A172 (cell line): ENCODE data around the gene KIF1C. TPM values are rescaled to one million over a fixed set of nuclear protein-coding genes. Genes with fewer than 3 reads are reported as not detected.

ENCODE experiments used
- DNase-seq: peaks from one replicate; pipeline ENCODE4 v3.0.0-alpha.2; 2015; ENCODE audit warnings: low spot score
- total RNA-seq: library from RNA; depleted of rRNA; stranded (reverse); fragments of >200 nt; shearing (Covaris generic); gene quantifications from 2 replicates; pipeline ENCODE4 v1.2.3, GENCODE V29; 2014; rRNA removed

The KIF1C gene
- total RNA-seq: 123 and 125 TPM in 2 replicates

DNA sequence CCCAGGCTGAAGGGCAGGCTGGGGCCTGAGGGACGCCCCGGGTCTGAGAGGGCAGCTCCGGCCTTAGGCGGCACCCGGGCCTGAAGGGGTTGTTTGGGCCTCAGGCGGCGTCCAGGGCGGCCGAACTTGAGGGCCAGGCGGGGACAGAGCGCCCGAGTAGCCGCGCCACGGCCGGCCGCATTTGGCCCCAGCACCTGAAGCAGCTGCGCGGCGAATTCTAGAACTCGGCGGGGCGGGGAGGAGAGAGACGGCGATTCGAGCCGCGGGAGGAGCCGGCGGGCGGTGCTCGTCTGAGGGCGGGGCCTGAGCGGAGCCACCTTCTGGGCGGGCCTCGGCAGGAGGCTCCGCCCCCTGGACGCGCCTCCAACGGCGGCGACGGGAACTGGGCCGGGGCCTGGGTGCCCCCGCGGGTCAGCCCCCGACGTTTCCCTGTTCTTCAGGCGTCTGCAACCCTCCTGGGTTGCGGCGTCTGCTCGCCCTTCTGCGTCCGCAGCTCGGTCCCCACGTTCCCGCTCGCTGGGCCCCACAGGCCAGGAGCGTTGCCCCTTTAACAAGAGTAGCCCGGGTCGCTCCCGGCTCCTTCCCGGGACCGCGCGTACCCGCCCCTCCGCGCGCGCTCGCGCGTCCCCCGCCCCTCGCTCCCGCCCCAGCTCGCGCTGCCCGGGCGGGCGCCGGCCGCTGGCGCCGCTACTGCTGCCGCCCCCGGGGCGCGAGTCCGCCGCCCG, at the start of gene KIF1C, which contains the start of gene INCA1:
Gene KIF1C (plus strand): TSS at position 649 of the 725 bp plus-strand sequence. CDS start 2,297 bp downstream, outside the sequence.
Gene INCA1 (minus strand): TSS at position 221 of the 725 bp plus-strand sequence. CDS start 3,085 bp downstream, outside the sequence.
- DNase-seq: peak; percentile 79

DNA sequence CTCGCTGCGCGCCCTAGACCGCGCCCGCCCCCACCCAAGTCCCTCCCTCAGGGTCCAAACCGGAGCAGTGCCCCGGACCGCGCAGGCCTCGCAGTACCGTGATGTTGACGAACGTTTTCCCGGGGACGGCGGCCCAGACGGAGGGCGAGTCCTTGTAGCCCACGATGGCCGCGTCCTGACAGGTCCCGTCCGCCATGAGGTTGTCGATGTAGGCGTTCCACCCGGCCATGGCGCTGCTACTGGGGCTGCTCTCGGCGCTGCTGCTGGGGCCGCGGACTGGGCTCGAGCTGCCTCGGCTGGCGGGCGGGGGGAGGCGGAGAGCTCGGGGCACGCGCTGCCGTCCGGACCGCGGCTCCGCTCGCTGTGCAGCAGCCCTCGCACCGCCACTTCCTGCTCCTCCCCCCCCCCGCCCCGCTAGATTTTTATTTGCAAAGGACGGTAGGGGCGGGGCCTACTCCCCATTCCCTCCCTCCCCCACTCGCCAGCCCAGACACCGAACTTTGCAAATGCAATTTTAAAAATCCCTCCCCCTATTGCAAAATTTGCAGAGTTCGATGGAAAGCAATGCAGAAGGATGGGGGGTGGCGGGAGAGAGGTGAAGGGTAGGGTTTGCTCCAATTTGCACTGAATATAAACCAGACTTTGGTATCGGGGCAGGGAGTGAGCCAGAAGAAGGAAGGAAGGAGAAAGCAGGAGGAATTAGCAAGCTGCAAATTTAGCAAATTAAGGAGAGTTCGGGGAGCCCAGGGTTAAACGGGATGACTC, 49.4 kb upstream of the KIF1C start, which contains the start of gene PFN1:
Gene PFN1 (minus strand): TSS at position 365 of the 765 bp plus-strand sequence. CDS start 136 bp downstream, at position 229.
- peak; percentile 86 for DNase-seq

DNA sequence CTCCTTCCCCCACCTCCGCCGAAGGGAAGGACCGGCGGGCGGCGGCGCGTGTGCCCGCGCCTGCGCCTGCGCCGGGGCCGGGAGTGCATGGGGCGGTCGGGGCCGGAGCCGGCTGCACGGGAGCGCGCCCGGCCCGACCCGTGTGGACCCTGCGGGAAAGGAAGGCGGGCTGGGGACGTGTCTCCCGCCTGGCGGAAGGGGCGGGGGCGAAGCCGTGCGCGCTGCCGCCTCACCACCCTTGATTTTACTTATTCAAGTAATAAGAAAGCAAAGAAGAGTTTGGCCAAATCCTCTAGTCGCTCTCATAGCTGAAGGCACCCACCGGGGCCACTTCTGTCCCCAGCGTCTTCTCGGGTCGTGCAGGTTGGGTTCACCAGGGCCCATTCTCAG, 48.8 kb upstream of the KIF1C start:
- peak; percentile 74 for DNase-seq

- DNase-seq: peak; percentile 75
These were observed 48.3 kb upstream of the KIF1C start for GRCh38 chr17:4949321-4950074.

DNA sequence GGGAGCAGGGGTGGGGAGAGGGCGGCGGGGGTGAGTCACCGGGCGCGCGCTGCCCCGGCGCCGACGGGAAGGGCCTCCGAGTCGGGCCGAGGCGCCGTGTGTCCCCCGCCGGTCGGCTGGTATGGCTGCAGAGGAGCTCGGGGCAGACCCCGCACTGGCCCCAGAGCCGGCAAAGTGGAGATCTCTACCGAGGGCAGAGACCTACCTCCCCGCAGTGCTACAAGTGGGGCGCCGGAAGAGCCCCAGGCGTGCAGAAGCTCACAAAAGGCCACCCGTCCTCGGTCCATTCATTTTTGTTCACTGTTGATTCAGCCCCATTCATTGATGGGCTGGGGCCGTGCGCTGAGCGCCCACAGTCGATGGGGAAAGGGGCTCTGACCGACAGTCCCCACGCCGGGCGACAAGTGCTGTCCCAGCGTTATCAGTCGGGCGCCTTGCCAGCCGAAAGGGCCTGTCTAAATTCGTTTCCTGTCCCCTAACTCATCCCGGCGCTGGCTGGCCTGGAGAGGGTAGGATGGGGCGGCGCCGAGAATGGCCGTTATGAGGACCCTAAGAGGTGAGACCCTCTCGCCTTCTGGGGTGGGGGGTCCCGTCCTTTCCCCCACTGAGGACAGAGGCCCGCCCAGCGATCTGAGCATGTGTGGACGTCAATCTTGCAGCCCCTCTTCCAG, 47.5 kb upstream of the KIF1C start:
- peak; percentile 61 for DNase-seq

DNA sequence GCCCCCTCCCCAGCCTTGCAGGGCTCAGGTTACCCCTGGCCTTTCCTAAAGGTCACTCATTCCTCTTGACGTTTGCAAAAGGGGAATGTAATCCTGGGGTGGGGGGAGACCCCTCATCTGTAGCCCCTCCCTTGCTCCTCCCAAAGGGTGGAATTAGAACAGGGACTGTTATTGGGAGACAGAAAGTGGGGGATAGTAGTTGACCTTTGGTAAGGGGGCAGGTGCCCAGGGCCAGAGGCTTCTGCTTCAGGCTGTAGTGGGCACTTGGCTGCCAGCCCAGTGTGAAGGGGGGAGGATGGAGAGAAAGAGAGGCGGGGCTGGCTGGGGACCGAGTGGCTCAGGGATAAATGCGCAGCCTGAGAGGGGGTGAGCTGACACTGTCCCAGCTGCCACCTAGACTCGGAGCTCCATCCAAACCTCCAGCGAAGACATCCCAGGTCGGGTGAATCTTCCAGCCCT, 47.0 kb upstream of the KIF1C start, which contains the start of gene ENO3:
Gene ENO3 (plus strand): TSS at position 374 of the 459 bp plus-strand sequence. CDS start 711 bp downstream, outside the sequence.
- DNase-seq: no peak

DNA sequence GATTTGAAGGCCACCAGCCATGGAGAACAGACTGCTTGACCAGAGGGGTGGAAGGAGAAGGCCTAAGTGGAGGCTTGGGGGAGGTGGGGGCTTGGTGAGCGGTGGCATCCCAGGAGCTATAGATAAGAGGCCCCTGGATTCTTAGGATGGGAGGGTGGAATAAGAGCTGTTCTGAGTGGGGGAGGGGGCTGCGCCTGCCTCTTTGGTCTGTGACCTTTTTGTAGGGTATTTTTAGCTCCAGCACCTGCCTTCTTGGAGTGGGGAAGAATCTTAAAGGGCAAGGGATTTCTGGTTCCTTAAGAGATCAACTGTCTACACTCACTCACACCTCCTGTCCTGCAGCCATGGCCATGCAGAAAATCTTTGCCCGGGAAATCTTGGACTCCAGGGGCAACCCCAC, 46.3 kb upstream of the KIF1C start:
- no peak for DNase-seq

- DNase-seq: peak; percentile 86
These were observed 44.2 kb upstream of the KIF1C start for GRCh38 chr17:4953451-4953961.

DNA sequence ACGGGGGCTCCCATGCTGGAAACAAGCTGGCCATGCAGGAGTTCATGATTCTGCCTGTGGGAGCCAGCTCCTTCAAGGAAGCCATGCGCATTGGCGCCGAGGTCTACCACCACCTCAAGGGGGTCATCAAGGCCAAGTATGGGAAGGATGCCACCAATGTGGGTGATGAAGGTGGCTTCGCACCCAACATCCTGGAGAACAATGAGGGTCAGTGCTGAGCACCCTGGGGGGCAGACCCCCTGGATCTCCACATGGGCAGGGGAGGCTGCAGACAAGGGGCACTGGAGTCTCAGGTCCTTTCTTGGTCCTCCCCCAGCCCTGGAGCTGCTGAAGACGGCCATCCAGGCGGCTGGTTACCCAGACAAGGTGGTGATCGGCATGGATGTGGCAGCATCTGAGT, 42.7 kb upstream of the KIF1C start:
- DNase-seq: no peak

DNA sequence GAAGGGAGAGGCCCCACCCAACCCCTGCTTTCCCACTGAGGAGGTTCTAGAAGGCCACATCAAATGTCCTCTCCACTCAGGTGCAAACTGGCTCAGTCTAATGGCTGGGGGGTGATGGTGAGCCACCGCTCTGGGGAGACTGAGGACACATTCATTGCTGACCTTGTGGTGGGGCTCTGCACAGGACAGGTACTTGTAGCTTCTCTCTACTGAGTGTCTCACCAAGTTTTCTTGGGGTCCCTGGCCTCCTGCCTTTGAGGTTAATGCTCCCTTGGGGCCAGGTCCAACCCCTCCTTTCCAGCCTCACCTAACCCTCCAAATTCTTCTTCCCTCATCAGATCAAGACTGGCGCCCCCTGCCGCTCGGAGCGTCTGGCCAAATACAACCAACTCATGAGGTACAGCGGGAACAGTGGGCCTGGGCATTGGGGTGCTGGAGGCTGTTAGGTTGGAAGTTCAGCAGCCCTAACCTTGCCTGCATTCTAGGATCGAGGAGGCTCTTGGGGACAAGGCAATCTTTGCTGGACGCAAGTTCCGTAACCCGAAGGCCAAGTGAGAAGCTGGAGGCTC, 41.2 kb upstream of the KIF1C start:
- DNase-seq: no peak

GRCh38 chr17:4958102-4958501, 39.6 kb upstream of the KIF1C start:
- DNase-seq: no peak

- no peak for DNase-seq
These were observed 38.3 kb upstream of the KIF1C start for GRCh38 chr17:4959261-4959965.

DNA sequence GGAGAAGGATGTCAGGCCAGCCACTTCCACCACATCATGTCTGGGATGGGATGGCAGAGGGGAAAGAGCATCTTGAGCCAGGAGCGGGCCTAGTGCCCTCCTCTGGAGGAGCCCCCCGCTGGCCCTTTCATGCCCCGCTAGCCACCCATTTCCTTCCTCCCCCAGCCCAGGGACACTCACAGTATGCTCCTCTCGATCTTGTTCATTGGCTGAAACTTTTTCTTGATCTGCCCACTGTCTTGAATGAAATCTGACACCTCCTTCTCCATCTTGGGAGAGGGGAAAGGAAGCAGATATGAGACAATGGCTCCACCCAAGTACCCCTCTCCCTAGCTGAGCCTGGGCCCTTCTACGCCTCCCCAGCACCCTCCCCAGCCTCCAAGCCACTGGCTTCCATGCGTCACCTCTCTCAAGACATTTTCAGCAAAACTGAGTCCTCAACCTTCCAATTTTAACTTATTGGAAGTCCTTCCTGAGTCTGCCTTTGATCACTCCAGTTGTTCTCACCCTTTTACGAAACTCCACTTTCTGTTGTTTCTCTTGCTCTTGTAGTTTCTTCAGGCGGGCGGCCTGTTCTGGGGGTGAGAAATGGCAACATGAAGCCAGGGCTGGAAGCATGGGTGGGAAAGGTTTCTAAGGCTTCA, 37.3 kb upstream of the KIF1C start:
- no peak for DNase-seq

DNA sequence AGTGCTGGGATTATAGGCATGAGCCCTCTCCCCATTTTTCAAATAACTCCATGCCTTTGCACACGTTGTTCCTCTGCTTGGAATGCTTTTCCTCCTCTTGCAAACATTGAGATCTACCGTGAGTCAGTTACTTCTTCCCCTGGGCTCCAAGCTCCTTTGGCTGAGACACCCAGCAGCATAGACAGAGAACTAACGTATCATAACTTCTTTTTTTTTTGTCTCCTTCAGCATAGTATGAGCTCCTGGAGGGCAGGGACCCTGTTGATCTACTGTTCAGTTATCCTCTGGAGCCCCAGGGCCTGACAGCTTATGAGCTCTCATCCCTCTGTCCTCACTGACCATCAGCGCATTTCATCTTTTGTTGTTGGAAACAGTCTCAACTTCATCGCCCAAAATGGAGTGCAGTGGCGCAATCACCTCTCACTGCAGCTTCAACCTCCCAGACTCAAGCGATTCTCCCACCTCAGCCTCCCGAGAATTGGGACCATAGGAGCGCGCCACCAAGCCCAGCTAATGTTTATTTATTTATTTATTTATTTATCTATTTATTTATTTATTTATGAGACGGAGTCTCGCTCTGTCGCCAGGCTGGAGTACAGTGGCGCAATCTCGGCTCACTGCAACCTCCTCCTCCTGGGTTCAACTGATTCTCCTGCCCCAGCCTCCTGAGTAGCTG, 32.3 kb upstream of the KIF1C start:
- DNase-seq: no peak

GRCh38 chr17:4966844-4967538, 30.8 kb upstream of the KIF1C start:
- peak; percentile 100 for DNase-seq

GRCh38 chr17:4967539-4968485, 29.9 kb upstream of the KIF1C start, which contains the start of gene SPAG7:
TSS of gene SPAG7 (minus strand) at chr17:4967817. CDS start at chr17:4967804, 13 bp downstream.
- DNase-seq: peak; percentile 95

DNA sequence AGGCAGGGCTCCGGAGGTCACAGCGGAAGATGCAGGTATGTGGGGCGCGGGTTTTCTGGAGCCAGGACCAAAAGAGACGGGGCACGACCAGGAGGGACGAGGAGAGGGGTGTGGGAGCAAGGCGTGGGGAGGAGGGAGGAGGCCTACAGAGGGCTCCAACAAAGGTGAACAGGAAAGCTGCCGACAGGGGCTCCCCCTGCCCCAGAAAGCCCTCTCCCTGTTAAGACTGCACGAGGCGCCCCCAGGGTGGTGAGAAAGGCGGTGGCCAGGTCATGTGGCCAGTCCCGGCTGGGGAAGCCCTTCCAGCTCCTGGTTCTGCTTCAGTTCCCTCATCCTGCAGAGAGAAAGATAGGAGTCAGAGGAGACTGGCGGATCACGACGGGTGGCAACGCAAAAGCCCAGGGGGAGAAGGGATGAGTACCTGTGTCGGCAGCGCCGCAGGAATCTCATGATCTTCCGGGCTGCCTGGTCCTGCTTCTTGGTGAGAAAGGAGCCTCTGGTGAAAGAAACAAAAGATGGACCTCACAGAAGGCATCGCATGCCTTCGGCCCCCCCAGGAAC, 29.2 kb upstream of the KIF1C start:
- no peak for DNase-seq
